Glutamatergic neuron (in vitro differentiated cells): ENCODE results near the gene S100A9. TPM values are rescaled to one million over a fixed set of nuclear protein-coding genes. Genes with fewer than 3 reads are reported as not detected.

Source experiments
- DNase-seq: peaks from one replicate; pipeline ENCODE4 v3.0.0; 2022
- H3K27ac Mint-ChIP-seq: one replicate; pipeline ENCODE4 v1.8.0; 2020; ENCODE audit warnings: mild to moderate bottlenecking, mixed read lengths, inconsistent platforms; ENCODE audit not compliant: unreplicated experiment
- H3K27me3 Mint-ChIP-seq: one replicate; pipeline ENCODE4 v1.8.0; 2020; ENCODE audit warnings: mild to moderate bottlenecking, moderate library complexity, mixed read lengths, inconsistent platforms; ENCODE audit not compliant: unreplicated experiment
- H3K36me3 Mint-ChIP-seq: one replicate; pipeline ENCODE4 v1.8.0; 2020; ENCODE audit warnings: mild to moderate bottlenecking, mixed read lengths, inconsistent platforms; ENCODE audit not compliant: unreplicated experiment
- H3K4me1 Mint-ChIP-seq: one replicate; pipeline ENCODE4 v1.8.0; 2020; ENCODE audit warnings: mild to moderate bottlenecking, low read depth, mixed read lengths, inconsistent platforms; ENCODE audit not compliant: unreplicated experiment
- H3K4me3 Mint-ChIP-seq: one replicate; pipeline ENCODE4 v1.8.0; 2020; ENCODE audit warnings: mild to moderate bottlenecking, mixed read lengths, inconsistent platforms; ENCODE audit not compliant: unreplicated experiment
- H3K9me3 Mint-ChIP-seq: one replicate; pipeline ENCODE4 v1.8.0; 2020; ENCODE audit warnings: mild to moderate bottlenecking, moderate library complexity, mixed read lengths, inconsistent platforms; ENCODE audit not compliant: unreplicated experiment
- total RNA-seq: library from RNA; stranded (reverse); fragmentation: NEBNext Ultra II Directional; extraction: Animal tissue kit (Norgen Biotek cat#: 25700); gene quantifications from one replicate; pipeline ENCODE4 v1.2.1, GENCODE V29; 2021; ENCODE audit not compliant: unreplicated experiment
- TF ChIP-seq, protein P1 (sequence below): fragments of 200-600 bp; sonication (generic); IDR thresholded peaks from one replicate; pipeline ENCODE4 v1.5.0; 2021; ENCODE audit not compliant: partially characterized antibody, unreplicated experiment

S100A9 gene
- total RNA-seq, 1 donor from 2014 or later, result not detected

DNA sequence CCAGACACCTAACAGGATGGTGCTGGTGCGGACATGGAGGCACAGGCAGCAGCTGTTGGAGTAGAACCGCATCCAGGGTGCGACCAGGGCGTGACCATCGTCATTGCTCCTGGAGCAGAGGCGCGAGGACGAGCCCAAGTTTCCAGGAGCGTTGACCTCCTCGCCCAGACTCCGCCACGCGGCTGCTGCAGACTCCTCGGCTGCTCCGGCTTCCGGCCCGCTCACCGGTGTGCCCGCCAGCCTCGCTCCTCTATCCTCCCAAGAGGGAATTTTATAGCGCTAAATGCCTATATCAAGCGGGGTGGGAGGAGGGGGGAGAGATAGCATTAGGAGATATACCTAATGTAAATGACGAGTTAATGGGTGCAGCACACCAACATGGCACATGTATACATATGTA, 23.1 kb downstream of the S100A9 start:
- no peak overlapping the region for H3K27ac Mint-ChIP-seq
- DNase-seq, result no peak
- H3K27me3 Mint-ChIP-seq, result peaks cover 2% of the 10 kb centered on the region
- H3K4me3 Mint-ChIP-seq, result no peak overlapping the region
- peaks cover 20% of the 10 kb centered on the region for H3K36me3 Mint-ChIP-seq
- peaks cover 3% of the 10 kb centered on the region for H3K4me1 Mint-ChIP-seq
- peaks cover 2% of the 10 kb centered on the region for H3K9me3 Mint-ChIP-seq
- TF ChIP-seq, protein P1, sequence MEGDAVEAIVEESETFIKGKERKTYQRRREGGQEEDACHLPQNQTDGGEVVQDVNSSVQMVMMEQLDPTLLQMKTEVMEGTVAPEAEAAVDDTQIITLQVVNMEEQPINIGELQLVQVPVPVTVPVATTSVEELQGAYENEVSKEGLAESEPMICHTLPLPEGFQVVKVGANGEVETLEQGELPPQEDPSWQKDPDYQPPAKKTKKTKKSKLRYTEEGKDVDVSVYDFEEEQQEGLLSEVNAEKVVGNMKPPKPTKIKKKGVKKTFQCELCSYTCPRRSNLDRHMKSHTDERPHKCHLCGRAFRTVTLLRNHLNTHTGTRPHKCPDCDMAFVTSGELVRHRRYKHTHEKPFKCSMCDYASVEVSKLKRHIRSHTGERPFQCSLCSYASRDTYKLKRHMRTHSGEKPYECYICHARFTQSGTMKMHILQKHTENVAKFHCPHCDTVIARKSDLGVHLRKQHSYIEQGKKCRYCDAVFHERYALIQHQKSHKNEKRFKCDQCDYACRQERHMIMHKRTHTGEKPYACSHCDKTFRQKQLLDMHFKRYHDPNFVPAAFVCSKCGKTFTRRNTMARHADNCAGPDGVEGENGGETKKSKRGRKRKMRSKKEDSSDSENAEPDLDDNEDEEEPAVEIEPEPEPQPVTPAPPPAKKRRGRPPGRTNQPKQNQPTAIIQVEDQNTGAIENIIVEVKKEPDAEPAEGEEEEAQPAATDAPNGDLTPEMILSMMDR, result no peak

DNA sequence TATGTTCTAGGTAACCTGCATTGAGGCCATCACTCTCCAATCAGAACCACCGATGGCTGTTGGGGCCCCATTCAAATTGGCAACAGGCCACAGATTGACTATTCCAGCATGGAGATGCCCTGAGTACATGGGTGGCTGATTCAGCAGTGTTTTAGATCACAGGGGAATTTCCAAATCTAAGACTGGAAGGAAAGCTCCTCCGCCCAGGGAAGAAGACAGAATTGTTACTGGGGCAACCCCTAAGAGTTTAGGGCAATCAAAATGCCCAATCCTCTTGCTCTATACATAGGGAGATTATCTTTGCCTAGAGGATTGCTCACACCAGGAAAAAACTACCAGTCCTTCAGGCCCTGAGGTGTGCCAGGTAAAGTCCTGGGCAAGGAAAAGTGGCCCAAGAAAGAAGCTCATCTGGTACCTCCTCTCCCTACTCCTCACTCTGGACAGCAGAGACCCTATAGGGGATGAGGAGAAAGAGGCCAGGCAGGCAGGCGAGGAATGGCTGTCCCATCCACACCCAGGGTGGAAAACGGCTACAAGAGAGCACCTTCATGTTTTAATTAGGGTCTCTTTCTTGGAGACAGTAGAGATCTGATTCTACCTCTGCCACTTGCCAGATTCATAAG, 27.4 kb downstream of the S100A9 start:
- Mint-ChIP-seq H3K9me3 (peaks cover 2% of the 10 kb centered on the region), H3K4me1 (peaks cover 11% of the 10 kb centered on the region), H3K27ac (no peak overlapping the region), H3K27me3 (peaks cover 7% of the 10 kb centered on the region), H3K4me3 (no peak overlapping the region), H3K36me3 (peaks cover 20% of the 10 kb centered on the region)
- DNase-seq, result no peak
- TF ChIP-seq, protein P1, result no peak

DNA sequence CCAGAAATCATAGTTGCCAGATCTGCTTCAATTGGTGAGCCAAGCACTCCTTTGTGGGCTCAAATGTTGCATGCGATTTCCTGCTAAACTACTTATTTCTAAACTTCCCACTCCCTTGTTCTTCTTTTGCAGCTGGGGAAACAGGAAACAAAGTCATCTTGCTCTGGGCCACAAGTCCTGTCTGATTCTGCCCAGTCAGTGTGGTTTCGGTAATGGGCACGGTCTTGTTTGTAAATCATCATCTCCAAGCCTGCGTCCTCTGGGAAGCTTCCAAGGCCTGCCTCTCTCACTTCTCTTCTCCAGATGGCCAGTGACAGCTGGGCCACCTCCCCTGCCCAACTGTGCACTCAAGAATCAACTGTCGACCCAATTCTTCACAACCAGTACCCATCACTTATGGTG, 28.8 kb downstream of the S100A9 start:
- H3K9me3 Mint-ChIP-seq, result peaks cover 2% of the 10 kb centered on the region

DNA sequence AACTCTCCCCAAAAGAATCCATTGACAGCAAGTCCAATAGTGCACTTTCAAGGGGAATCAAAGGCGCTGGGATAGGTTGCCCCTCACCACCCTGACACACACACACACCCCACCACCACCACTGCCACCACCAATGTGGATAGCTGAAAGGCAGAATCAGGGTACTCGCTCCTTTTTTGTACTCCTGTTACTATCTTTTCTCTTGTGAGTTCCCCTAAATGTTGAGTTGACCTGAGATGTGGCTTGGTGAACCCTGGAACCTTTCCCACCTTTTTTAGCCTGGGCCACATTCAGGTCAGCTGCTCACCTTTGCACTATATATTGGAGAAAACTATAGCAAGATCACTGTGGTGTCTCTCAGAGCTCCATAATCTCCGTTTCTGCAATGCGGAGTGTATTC, 29.3 kb downstream of the S100A9 start:
- Mint-ChIP-seq H3K27me3 (peaks cover 7% of the 10 kb centered on the region), H3K27ac (peak overlapping the region; percentile 23), H3K9me3 (peaks cover 2% of the 10 kb centered on the region), H3K36me3 (peaks cover 11% of the 10 kb centered on the region), H3K4me3 (no peak overlapping the region), H3K4me1 (peaks cover 11% of the 10 kb centered on the region)
- no peak for DNase-seq
- TF ChIP-seq, protein P1, result no peak

More for the DNA sequence above, 28.8 kb downstream of the S100A9 start:
- H3K27ac Mint-ChIP-seq, result peak overlapping the region; percentile 20
- H3K4me1 Mint-ChIP-seq, result peaks cover 11% of the 10 kb centered on the region
- peaks cover 15% of the 10 kb centered on the region for H3K36me3 Mint-ChIP-seq
- TF ChIP-seq, protein P1, result no peak
- no peak overlapping the region for H3K4me3 Mint-ChIP-seq
- DNase-seq, result no peak
- H3K27me3 Mint-ChIP-seq, result peaks cover 7% of the 10 kb centered on the region

DNA sequence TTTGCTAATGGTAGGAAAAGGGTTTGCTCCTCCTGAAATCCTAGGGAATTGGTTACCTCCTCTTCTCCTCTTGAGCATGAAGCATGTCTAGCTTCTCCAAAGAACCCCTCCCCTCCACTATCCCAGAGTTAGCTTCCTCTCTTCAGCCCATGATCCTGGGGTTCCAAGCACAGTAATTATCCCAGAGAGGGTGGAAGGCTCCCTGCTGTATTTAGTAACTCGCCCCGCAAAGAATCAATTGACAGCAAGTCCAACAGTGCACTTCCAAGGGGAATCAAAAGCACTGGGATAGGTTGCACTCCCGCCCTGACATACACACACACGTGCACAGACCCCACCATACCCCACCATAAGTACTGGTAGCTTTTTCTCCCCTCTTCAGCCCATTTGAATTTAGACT, 30.1 kb downstream of the S100A9 start:
- peaks cover 4% of the 10 kb centered on the region for H3K36me3 Mint-ChIP-seq
- H3K27me3 Mint-ChIP-seq, result peaks cover 7% of the 10 kb centered on the region
- peaks cover 2% of the 10 kb centered on the region for H3K9me3 Mint-ChIP-seq
- DNase-seq, result no peak
- H3K4me3 Mint-ChIP-seq, result no peak overlapping the region
- TF ChIP-seq, protein P1, result no peak
- H3K4me1 Mint-ChIP-seq, result peaks cover 11% of the 10 kb centered on the region
- H3K27ac Mint-ChIP-seq, result no peak overlapping the region
